Measurements from ENCODE around the gene KCP.

Gene KCP

GRCh38 chr7:128931965-128932861, 21.7 kb upstream of the KCP start:
- Histone ChIP-seq H3K9ac (ENCODE audit: low read length) (no peak overlapping the region), H3K4ac (ENCODE audit: low read depth in 1 of 2, low read length in 2 of 2) (no peak overlapping the region), H2AK5ac (ENCODE audit: low read length, severe bottlenecking) (no peak overlapping the region), H3K27me3 (ENCODE audit: control insufficient read depth in 1 of 2, insufficient read depth in 1 of 2, low read length in 2 of 2) (peaks cover 17 to 51% of the 10 kb centered on the region in 2 experiments), H3K4me2 (ENCODE audit: low read length, poor library complexity, severe bottlenecking) (no peak overlapping the region), H3K9me3 (ENCODE audit: control insufficient read depth, low read length) (no peaks in the 10 kb centered on the region), H3K36me3 (ENCODE audit: control insufficient read depth in 1 of 2, insufficient read depth in 2 of 2, low read depth in 1 of 2, low read length in 2 of 2) (no peaks in the 10 kb centered on the region), H3K4me1 (ENCODE audit: control insufficient read depth, insufficient read depth, low read depth, low read length) (peaks cover 3% of the 10 kb centered on the region), H2BK12ac (ENCODE audit: low read length in 2 of 2) (no peak overlapping the region), H3K18ac (ENCODE audit: low read depth in 1 of 2, low read length in 2 of 2) (no peak overlapping the region), H3K23ac (ENCODE audit: low read length in 2 of 2) (no peak overlapping the region), H3K79me1 (replicated peaks; ENCODE audit: low read length, poor library complexity, severe bottlenecking) (no peaks in the 10 kb centered on the region), H2BK5ac (ENCODE audit: low read depth, low read length, poor library complexity, severe bottlenecking) (no peak overlapping the region), H2BK120ac (ENCODE audit: low read depth, low read length) (no peak overlapping the region), H2BK15ac (ENCODE audit: low read depth, poor library complexity, severe bottlenecking) (no peak overlapping the region), H4K8ac (ENCODE audit: low read length) (no peak overlapping the region), H3K14ac (ENCODE audit: low read length in 2 of 2) (no peak overlapping the region), H4K91ac (ENCODE audit: low read length) (no peak overlapping the region), H3K27ac (ENCODE audit: low read length, poor library complexity, severe bottlenecking) (no peak overlapping the region), H3K4me3 (ENCODE audit: insufficient read depth in 1 of 2, low read depth in 1 of 2, low read length in 2 of 2) (no peak overlapping the region), H2AFZ (ENCODE audit: low read depth, low read length) (no peak overlapping the region)
- 85% methylated on average over 19 of the region's 19 CpGs for WGBS
- DNase-seq: no peak

DNA sequence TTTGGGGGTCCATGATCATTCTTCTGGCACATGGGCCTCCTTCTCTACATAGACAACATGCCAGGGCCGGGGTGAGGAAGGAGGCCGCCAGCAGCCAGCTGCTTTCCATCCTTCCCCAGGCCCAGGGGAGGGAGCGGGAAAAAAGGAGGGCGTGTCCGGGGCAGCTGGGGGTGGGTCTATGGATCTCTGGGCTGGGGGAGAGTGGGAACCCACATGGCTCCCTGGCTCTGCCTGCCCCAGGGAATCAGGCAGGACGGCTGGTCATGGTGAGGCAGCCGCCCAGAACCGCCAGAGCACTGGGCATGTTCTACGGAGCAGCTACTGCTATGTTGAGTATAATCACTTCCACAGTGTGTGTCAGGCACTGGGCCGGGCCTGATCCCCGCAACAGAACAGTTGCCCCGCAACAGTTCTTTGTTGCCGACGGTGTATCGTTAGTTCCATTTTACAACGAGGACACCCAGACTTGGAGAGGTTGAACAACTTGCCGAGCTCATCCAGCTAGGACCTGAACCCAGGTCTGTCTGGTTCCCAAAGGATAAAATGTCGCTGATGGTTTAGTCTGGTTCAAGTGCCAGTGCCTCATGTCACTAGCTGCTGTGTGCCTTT, 20.8 kb upstream of the KCP start:
- H2BK120ac ChIP-seq (ENCODE audit: low read depth, low read length): no peak overlapping the region
- H2BK5ac ChIP-seq (ENCODE audit: low read depth, low read length, poor library complexity, severe bottlenecking): no peak overlapping the region
- H3K4me1 ChIP-seq (ENCODE audit: control insufficient read depth, insufficient read depth, low read depth, low read length): peaks cover 3% of the 10 kb centered on the region
- no peaks in the 10 kb centered on the region for H3K36me3 ChIP-seq (ENCODE audit: control insufficient read depth in 1 of 2, insufficient read depth in 2 of 2, low read depth in 1 of 2, low read length in 2 of 2)
- no peak for DNase-seq
- no peak overlapping the region for H2AFZ ChIP-seq (ENCODE audit: low read depth, low read length)
- no peak overlapping the region for H2AK5ac ChIP-seq (ENCODE audit: low read length, severe bottlenecking)
- no peak overlapping the region for H2BK15ac ChIP-seq (ENCODE audit: low read depth, poor library complexity, severe bottlenecking)
- H4K8ac ChIP-seq (ENCODE audit: low read length): no peak overlapping the region
- H3K4me2 ChIP-seq (ENCODE audit: low read length, poor library complexity, severe bottlenecking): no peak overlapping the region
- H4K91ac ChIP-seq (ENCODE audit: low read length): no peak overlapping the region
- H3K27me3 ChIP-seq (ENCODE audit: control insufficient read depth in 1 of 2, insufficient read depth in 1 of 2, low read length in 2 of 2): peaks cover 11 to 43% of the 10 kb centered on the region in 2 experiments
- no peak overlapping the region for H2BK12ac ChIP-seq (ENCODE audit: low read length in 2 of 2)
- H3K14ac ChIP-seq (ENCODE audit: low read length in 2 of 2): no peak overlapping the region
- H3K23ac ChIP-seq (ENCODE audit: low read length in 2 of 2): no peak overlapping the region
- WGBS: 92% methylated on average over 18 of the region's 18 CpGs
- no peak overlapping the region for H3K27ac ChIP-seq (ENCODE audit: low read length, poor library complexity, severe bottlenecking)
- H3K4ac ChIP-seq (ENCODE audit: low read depth in 1 of 2, low read length in 2 of 2): no peak overlapping the region
- no peaks in the 10 kb centered on the region for H3K9me3 ChIP-seq (ENCODE audit: control insufficient read depth, low read length)
- no peak overlapping the region for H3K4me3 ChIP-seq (ENCODE audit: insufficient read depth in 1 of 2, low read depth in 1 of 2, low read length in 2 of 2)
- H3K79me1 ChIP-seq (replicated peaks; ENCODE audit: low read length, poor library complexity, severe bottlenecking): no peaks in the 10 kb centered on the region
- H3K18ac ChIP-seq (ENCODE audit: low read depth in 1 of 2, low read length in 2 of 2): no peak overlapping the region
- H3K9ac ChIP-seq (ENCODE audit: low read length): no peak overlapping the region

- H2BK5ac ChIP-seq (ENCODE audit: low read depth, low read length, poor library complexity, severe bottlenecking): no peak overlapping the region
- peaks cover 3% of the 10 kb centered on the region for H3K4me1 ChIP-seq (ENCODE audit: control insufficient read depth, insufficient read depth, low read depth, low read length)
- no peak overlapping the region for H2AFZ ChIP-seq (ENCODE audit: low read depth, low read length)
- no peak overlapping the region for H3K18ac ChIP-seq (ENCODE audit: low read depth in 1 of 2, low read length in 2 of 2)
- no peak overlapping the region for H2BK120ac ChIP-seq (ENCODE audit: low read depth, low read length)
- H3K79me1 ChIP-seq (replicated peaks; ENCODE audit: low read length, poor library complexity, severe bottlenecking): no peaks in the 10 kb centered on the region
- no peak overlapping the region for H2AK5ac ChIP-seq (ENCODE audit: low read length, severe bottlenecking)
- H4K8ac ChIP-seq (ENCODE audit: low read length): no peak overlapping the region
- H3K4ac ChIP-seq (ENCODE audit: low read depth in 1 of 2, low read length in 2 of 2): no peak overlapping the region
- no peak overlapping the region for H3K4me2 ChIP-seq (ENCODE audit: low read length, poor library complexity, severe bottlenecking)
- H3K27me3 ChIP-seq (ENCODE audit: control insufficient read depth in 1 of 2, insufficient read depth in 1 of 2, low read length in 2 of 2): peaks cover 4 to 29% of the 10 kb centered on the region in 2 experiments
- no peak overlapping the region for H3K9ac ChIP-seq (ENCODE audit: low read length)
- H2BK12ac ChIP-seq (ENCODE audit: low read length in 2 of 2): no peak overlapping the region
- 73% methylated on average over 14 of the region's 14 CpGs for WGBS
- H3K23ac ChIP-seq (ENCODE audit: low read length in 2 of 2): no peak overlapping the region
- no peaks in the 10 kb centered on the region for H3K36me3 ChIP-seq (ENCODE audit: control insufficient read depth in 1 of 2, insufficient read depth in 2 of 2, low read depth in 1 of 2, low read length in 2 of 2)
- H3K27ac ChIP-seq (ENCODE audit: low read length, poor library complexity, severe bottlenecking): no peak overlapping the region
- H3K14ac ChIP-seq (ENCODE audit: low read length in 2 of 2): peak overlapping the region in 1 of 2 experiments; percentile 19
- H4K91ac ChIP-seq (ENCODE audit: low read length): no peak overlapping the region
- no peak for DNase-seq
- no peak overlapping the region for H2BK15ac ChIP-seq (ENCODE audit: low read depth, poor library complexity, severe bottlenecking)
- no peak overlapping the region for H3K4me3 ChIP-seq (ENCODE audit: insufficient read depth in 1 of 2, low read depth in 1 of 2, low read length in 2 of 2)
- H3K9me3 ChIP-seq (ENCODE audit: control insufficient read depth, low read length): no peaks in the 10 kb centered on the region
Observed at GRCh38 chr7:128928882-128929788, 18.6 kb upstream of the KCP start.
